NAMALWA (cell line): ENCODE measurements around the gene PLPP1.

Experiments
- DNase-seq: peaks from one replicate; pipeline ENCODE4 v3.0.0-alpha.2; 2015; ENCODE audit warnings: low spot score

Gene PLPP1

DNA sequence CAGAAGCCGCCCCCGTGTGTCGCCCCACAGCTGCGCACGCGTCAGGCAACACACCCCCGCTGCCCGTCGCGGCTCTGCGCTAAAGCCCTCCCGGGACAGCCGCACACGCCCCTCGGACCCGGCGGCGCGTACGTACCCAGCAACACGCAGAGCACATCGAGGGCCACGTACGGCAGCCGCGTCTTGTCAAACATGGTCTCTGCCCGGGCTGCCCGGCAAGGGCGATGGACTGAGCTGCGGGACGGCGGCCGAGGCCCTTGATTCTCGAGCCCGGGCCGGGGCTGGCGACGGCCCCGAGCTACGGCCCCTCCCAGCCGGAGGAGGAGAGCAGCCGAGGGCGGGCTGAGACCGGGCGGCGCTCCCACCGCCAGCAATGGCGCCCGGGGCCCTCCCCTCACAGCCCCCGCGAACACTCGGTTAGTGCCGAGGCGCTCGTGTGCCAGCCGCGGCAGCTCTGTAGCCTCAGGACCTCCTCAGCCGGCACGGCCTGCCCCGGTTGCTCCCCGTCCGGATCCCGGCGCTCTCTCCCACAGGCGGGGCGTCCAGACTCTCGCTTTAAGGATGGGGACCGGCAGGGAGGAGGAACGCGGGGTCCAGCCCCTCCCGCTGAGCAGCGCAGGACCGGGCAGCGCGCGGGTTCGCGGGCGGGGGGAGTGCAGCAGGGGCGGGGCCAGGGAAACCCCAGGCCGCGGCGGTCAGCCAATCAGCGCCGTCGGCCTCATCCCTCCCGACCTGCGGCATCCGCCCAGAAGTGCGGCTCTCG is at the start of gene PLPP1:
TSS of gene PLPP1 (minus strand) at position 529 of the 763 bp plus-strand sequence. CDS start at position 194, 335 bp downstream.
- DNase-seq = peak; percentile 75

DNA sequence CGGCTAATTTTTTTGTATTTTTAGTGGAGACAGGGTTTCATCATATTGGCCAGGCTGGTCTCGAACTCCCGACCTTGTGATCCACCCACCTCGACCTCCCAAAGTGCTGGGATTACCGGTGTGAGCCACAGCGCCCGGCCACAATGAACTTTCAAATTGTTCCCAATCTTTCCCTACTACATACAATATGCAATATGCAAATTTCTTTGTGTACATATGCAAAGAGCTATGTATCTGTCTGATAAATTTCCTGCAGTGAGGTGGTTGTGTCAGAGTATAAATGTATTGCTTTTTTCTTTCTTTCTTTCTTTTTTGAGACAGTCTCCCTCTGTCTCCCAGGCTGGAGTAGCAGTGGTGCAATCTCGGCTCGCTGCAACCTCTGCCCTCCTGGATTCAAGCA is 48.8 kb upstream of the PLPP1 start:
- DNase-seq = no peak

GRCh38 chr5:55582256-55582655 is 47.5 kb upstream of the PLPP1 start:
- DNase-seq = no peak

GRCh38 chr5:55580042-55580441 is 45.3 kb upstream of the PLPP1 start:
- no peak for DNase-seq

GRCh38 chr5:55578771-55579170 is 44.0 kb upstream of the PLPP1 start:
- no peak for DNase-seq

DNA sequence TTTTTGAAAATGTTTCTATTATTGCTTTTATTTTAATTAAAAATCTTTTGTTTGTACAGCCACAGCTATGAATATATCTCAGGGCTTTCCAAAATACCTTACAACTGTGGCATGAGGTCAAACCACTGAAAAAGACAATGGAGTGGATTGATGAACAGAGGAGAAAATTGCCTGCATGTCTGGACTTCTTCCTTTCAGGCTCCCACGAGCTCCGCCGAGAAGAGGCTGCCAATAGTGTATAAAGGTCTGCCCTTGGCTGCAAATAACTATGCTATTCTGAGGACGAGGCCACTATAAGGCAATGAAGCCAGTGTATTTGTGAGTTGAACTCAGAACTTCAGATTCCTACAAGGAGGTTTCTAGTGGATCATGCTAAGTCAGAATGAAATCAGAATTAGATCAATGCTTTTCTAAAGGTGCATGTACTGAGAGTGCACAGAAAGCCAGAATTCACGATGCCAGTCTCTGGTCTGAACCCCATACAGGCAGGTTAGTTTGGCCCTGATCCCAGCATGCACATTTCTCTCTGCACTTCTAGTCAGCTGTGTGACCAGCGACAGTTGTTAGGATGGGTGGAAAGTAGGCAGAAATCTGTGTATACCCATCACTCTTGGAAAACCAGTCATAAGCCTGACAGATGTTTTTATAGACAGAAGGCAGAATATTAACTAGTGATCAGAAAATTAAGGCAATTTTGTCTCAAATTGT is 42.7 kb upstream of the PLPP1 start:
- no peak for DNase-seq

- no peak for DNase-seq
Observed at GRCh38 chr5:55576661-55577060, 41.9 kb upstream of the PLPP1 start.

GRCh38 chr5:55575815-55576583 is 41.2 kb upstream of the PLPP1 start:
- no peak for DNase-seq

GRCh38 chr5:55572600-55572999 is 37.8 kb upstream of the PLPP1 start:
- DNase-seq = no peak

DNA sequence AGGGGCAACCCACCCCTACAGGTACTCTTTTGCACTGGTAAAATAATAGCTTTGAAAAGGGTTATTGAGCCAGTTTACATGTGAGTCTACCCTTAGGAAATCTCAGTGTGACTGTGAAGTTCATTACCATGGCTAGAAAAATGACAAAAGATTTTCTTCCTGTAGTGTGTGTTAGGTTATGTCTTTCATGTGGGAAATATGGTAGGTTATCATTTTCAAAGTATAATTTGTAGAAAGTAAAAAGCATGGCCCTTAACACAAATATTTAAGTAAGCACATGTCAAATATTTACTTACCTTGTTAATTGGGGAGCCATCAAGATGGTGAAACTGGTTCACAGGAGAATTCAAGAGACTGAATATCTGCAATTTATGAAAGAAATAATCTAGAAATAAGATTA is 37.3 kb upstream of the PLPP1 start:
- no peak for DNase-seq

GRCh38 chr5:55570570-55570969 is 35.8 kb upstream of the PLPP1 start:
- DNase-seq = no peak

DNA sequence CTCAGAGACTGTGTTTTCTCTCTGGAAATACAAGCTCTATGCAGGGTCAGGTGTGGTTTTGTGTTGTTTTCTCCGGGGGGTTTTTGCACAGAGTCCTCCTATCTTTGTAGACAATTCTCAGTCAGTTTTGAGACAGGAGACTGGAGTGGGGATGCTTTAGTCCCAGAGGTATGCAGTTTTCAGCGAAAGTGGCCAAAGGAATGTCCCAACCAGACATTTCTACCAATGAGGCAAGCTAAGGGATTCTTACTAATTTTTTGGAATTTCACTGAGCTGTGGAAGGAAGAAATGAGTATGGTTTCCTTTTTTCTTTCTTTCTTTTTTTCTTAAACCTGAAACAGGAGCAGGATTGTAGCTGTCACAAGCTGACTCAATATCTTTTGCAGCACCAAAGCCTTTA is 35.3 kb upstream of the PLPP1 start:
- DNase-seq = no peak

- no peak for DNase-seq
Observed at GRCh38 chr5:55569513-55569865, 34.7 kb upstream of the PLPP1 start.

DNA sequence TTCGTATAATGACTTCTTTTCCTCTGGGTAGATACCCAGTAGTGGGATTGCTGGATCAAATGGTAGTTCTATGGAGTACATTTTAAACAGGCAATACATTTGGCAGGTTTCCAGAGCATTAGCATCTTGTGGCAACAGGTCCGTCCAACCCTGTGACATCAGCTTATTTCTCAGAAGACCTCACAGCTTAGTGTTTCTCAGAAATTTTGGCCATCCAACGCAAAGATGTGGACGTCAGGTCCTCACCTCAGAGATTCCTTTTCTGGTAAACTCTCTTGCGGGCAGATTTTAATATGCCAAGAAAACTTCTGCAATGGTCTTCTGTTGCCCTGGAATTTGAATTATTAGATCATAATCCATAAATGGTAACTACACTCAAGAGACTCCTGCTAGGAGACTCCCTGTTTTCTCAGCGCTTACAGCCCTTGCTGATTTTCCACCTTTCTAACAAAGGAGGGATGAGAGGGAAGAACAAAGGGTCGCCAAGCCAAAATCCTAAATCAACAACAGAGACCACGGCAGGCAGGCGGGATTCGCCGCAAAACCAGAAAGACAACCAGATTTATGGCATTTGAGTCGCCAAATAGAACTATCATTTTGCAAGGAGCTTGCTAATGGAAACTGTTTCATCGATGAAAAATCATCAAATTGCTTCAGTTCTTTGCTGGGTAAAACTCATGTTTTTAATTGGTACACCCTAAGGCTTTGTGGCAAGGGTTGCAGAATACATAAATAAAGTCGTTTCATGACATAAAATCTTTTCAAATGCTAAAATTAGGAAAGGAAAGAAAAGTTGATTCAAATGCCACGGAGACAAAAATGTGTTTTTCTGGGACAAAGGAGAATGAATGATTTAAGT is 34.1 kb upstream of the PLPP1 start:
- no peak for DNase-seq

DNA sequence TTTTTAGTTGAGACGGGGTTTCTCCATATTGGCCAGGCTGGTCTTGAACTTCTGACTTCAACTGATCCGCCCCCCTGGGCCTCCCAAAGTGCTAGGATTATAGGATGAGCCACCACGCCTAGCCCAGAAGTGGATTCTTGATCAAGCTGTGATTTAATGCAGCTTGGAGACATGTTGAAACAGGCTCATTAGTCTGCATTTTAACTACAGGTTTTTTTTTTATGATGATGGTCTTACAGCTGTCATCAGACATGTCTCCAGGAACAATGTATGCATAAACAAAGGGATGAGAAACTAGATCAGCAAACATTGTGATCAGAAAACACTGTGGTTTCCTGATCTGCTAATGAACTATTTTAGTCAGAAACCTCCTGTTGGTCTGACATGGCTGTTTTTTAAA is 30.0 kb upstream of the PLPP1 start:
- DNase-seq = no peak

DNA sequence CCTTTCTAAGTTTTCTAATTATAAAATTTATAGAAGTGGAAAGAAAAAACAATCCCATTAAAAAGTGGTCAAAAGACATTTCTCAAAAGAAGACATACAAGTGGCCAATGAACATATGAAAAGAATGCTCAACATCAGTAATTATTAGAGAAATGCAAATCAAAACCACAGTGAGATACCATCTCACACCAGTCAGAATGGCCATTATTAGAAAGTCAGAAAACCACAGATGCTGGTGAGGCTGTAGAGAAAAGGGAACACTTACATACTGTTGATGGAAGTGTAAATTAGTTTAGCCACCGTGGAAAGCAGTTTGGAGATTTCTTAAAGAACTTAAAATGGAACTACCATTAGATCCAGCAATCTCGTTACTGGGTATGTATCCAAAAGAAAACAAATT is 23.7 kb upstream of the PLPP1 start:
- DNase-seq = no peak

GRCh38 chr5:55557123-55557522 is 22.4 kb upstream of the PLPP1 start:
- no peak for DNase-seq

- no peak for DNase-seq
Observed at GRCh38 chr5:55554585-55555202, 19.9 kb upstream of the PLPP1 start.

DNA sequence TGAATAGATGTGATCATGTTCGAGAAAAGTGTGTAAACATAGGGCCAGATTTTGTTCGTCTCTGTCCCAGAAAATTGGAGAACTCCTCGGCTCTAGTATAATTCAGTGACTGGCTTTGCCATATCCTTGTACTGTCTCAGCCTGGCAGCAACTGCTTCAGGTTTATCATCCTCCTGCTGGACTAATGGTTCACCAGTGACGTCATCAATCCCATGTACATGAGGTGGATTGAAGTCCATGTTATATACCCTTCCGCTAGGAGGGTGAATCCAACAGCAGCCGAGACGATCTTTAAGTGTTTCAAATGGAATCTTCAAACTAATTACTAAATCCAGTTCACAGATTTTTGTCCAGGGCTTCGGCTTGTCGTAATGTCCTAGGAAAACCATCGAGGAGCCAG is 17.1 kb upstream of the PLPP1 start:
- no peak for DNase-seq

GRCh38 chr5:55551358-55551757 is 16.6 kb upstream of the PLPP1 start:
- DNase-seq = no peak

GRCh38 chr5:55547781-55548180 is 13.0 kb upstream of the PLPP1 start:
- no peak for DNase-seq

- no peak for DNase-seq
Observed at GRCh38 chr5:55546947-55547346, 12.2 kb upstream of the PLPP1 start.
